Mucosa of stomach (tissue), 1 donor: ENCODE results near the gene SPACA5B.
"Not testable (repeated sequence)": the region's sequence is repeated elsewhere in the genome, so short reads cannot be mapped to it uniquely, and the experiment has no call there.

Experiments
- H3K27me3 ChIP-seq: one replicate; pipeline ENCODE4 v1.7.0; 2013; ENCODE audit warnings: mild to moderate bottlenecking, low read length; ENCODE audit not compliant: control insufficient read depth, insufficient read depth
- H3K36me3 ChIP-seq: one replicate; pipeline ENCODE4 v1.7.0; 2013; ENCODE audit warnings: low read length; ENCODE audit not compliant: control insufficient read depth, insufficient read depth
- H3K4me1 ChIP-seq: one replicate; pipeline ENCODE4 v1.7.0; 2013; ENCODE audit warnings: mild to moderate bottlenecking, low read length; ENCODE audit not compliant: control insufficient read depth, insufficient read depth
- H3K4me3 ChIP-seq: one replicate; pipeline ENCODE4 v1.7.0; 2013; ENCODE audit warnings: low read length
- H3K9ac ChIP-seq: one replicate; pipeline ENCODE4 v1.7.0; 2013; ENCODE audit warnings: mild to moderate bottlenecking, low read length, moderate library complexity
- H3K9me3 ChIP-seq: one replicate; pipeline ENCODE4 v1.7.0; 2013; ENCODE audit warnings: mild to moderate bottlenecking, low read length, moderate library complexity; ENCODE audit not compliant: control insufficient read depth
- donor health status: Pancreatic carcinoma.

The SPACA5B gene

DNA sequence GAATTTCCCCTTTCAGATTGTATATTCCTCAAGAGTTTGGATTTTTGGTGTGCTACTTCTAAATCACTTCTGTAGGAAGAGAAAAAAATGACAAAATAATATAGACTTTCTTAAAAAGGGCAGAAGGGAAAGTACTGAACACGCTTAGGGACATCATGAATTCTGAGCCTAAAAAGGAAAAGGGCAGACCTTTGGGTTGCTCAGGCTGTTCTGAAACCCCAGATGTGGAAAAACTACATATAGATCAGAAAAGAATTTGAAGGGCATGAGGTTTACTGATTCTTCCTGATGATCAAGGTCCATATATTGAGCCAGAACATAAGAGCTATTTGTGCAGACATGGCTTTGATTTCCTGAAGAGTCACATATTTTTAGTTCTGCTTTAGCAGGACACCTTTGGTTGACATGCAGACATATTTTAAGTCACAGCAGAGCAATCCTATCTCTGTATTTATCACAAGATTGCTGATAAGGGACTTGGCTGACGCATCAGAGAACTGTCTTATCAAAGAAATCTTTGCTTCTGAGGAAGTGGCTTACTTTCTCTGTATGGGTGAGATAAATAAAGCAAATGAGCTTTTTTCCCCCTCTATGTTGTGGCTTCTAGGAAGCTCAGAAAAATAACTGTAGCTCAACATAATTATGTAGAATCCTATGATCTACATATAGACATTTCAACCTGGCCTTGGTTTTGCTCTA, 11.5 kb downstream of the SPACA5B start:
- H3K36me3 ChIP-seq, H3K4me3 ChIP-seq: not testable (repeated sequence)

DNA sequence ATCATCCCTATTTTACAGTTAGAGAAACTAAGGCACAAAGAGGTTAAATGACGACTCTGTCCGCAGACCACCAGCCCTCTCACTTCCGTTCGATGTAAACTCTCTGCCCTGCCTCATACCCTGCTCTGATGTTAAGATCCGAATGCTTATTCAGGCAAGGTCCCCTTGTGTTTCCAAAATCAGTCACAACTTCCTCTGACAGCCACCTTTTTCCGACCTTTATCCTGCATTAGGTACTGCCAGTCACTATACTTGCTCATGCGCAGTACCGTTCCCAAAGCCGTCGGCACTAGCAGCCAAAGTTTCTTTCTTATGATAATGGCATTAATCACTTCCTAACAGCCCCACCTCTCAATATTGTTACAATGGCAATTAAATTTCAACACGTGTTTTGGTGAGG, 12.3 kb downstream of the SPACA5B start:
- not testable (repeated sequence) for H3K9ac ChIP-seq, H3K27me3 ChIP-seq, H3K4me3 ChIP-seq, H3K9me3 ChIP-seq, H3K4me1 ChIP-seq, H3K36me3 ChIP-seq

More for the DNA sequence above, 11.5 kb downstream of the SPACA5B start:
- not testable (repeated sequence) for H3K4me1 ChIP-seq, H3K9me3 ChIP-seq, H3K9ac ChIP-seq, H3K27me3 ChIP-seq

DNA sequence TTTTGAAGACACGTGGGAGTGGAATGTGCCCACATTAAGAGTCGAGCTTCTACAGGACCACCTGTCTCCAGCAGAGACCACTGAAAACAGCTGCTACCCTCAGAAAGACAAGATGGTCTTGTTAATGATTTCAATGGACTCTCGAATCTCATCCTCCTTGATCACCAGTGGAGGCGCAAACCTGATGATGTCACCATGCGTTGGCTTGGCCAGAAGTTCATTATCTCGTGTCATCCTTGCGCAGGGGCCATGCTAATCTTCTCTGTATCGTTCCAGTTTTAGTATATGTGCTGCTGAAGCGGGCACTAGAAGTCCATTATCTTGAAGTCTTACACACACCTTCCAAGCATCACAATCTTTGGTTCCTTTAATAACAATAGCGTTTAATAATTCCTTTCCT, 23.3 kb downstream of the SPACA5B start:
- no peaks in the 10 kb centered on the region for H3K4me1 ChIP-seq
- H3K4me3 ChIP-seq = no peak overlapping the region
- no peak overlapping the region for H3K9ac ChIP-seq
- H3K27me3 ChIP-seq = no peaks in the 10 kb centered on the region
- no peaks in the 10 kb centered on the region for H3K36me3 ChIP-seq
- H3K9me3 ChIP-seq = no peaks in the 10 kb centered on the region

DNA sequence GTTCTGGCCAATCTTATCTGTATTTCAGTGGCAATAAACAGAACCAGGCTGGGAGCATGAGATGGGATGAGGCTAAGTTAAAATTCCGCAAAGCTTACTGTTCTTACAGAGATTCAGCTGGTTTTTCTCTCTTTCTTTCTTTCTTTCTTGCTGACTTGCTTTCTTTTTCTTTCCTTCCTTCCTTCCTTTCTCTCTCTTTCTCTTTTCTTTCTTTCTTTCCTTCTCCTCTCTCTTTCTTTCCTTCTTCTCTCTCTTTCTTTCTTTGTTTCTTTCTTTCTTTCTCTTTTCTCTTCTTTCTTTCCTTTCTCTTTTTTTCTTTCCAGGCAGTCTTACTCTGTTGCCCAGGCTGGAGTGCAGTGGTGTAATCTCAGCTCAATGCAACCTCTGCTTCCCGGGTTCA, 24.4 kb downstream of the SPACA5B start:
- H3K9ac ChIP-seq = no peak overlapping the region
- no peak overlapping the region for H3K4me3 ChIP-seq
- H3K9me3 ChIP-seq = no peaks in the 10 kb centered on the region
- H3K4me1 ChIP-seq = no peaks in the 10 kb centered on the region
- H3K27me3 ChIP-seq = no peaks in the 10 kb centered on the region
- H3K36me3 ChIP-seq = no peaks in the 10 kb centered on the region

DNA sequence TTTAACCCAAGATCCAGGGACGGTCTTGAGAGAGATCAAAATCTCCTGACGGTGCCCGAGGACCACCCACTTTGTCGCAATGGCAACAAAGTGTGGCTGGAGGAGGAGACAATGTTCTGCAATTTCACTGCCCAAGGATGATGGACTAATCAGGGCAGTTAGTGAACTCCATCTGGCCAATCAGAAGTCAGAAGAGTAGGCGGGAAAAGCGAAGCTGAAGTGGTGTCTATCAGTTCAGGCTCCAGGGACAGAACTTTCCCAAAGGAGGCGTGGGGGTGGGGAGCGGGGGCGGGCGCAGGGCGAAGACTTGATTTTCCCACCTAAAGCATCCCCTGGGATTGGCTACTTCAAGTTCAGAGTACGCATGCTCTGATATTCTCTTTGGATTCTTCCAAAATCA, 25.6 kb downstream of the SPACA5B start:
- no peak overlapping the region for H3K9ac ChIP-seq
- H3K4me1 ChIP-seq = no peaks in the 10 kb centered on the region
- no peak overlapping the region for H3K4me3 ChIP-seq
- no peaks in the 10 kb centered on the region for H3K36me3 ChIP-seq
- H3K27me3 ChIP-seq = no peaks in the 10 kb centered on the region
- no peaks in the 10 kb centered on the region for H3K9me3 ChIP-seq

DNA sequence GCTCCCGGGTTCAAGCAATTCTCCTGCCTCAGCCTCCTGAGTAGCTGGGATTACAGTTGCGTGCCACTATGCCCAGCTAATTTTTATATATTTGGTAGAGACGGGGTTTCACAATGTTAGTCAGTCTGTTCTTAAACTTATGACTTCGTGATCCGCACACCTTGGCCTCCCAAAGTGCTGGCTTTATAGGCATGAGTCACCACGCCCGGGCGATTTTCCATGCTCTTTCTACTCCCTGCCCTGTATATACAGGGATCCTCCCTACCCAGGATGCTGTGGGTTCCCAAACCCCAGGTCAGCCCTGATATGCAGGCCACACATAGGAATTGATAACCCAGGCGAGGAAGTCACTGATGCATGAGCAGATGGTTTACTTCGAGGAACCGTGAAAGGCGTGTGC, 34.8 kb downstream of the SPACA5B start:
- Histone ChIP-seq H3K9me3 (no peaks in the 10 kb centered on the region), H3K4me1 (no peaks in the 10 kb centered on the region), H3K27me3 (no peaks in the 10 kb centered on the region), H3K9ac (no peak overlapping the region), H3K36me3 (no peaks in the 10 kb centered on the region), H3K4me3 (no peak overlapping the region)

DNA sequence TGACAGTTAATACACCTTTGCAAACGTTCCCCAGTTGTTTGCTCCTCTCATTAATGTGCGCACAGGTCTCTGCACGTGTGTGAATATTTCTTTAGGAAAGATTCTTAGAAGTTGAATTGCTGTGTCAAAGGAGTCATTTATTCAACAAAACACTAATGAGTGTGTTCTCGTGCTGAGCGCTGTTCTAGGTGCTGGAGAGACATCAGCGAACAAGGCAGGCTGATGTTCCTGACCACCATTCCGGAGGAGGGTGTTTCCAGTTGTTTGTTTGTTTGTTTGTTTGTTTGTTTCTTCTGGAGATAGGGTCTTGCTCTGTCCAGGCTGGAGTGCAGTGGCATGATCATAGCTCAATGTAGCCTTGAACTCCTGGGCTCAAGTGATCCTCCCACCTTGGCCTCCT, 35.9 kb downstream of the SPACA5B start:
- H3K36me3 ChIP-seq, H3K4me3 ChIP-seq, H3K9me3 ChIP-seq, H3K27me3 ChIP-seq, H3K9ac ChIP-seq, H3K4me1 ChIP-seq: not testable (repeated sequence)

DNA sequence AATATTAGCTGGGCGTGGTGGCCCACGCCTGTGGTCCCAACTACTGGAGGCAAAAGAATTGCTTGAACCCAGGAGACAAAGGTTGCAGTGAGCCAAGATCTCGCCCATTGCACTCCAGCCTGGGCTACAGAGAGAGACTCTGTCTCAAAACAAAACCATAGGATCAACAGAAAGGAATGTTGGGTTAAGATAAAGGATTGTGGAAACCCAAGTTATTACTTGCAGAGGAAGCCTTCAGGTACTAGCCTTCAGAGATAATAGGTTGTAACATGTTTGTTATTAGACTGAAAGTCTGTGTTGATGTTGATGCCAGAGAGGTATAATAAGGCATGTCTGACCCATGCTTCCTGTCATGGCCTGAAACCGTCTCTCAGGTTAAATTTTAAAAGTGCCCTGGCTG, 49.3 kb downstream of the SPACA5B start:
- Histone ChIP-seq H3K36me3 (no peaks in the 10 kb centered on the region), H3K4me1 (no peaks in the 10 kb centered on the region), H3K27me3 (no peaks in the 10 kb centered on the region), H3K9ac (no peak overlapping the region), H3K9me3 (no peaks in the 10 kb centered on the region), H3K4me3 (no peak overlapping the region)

DNA sequence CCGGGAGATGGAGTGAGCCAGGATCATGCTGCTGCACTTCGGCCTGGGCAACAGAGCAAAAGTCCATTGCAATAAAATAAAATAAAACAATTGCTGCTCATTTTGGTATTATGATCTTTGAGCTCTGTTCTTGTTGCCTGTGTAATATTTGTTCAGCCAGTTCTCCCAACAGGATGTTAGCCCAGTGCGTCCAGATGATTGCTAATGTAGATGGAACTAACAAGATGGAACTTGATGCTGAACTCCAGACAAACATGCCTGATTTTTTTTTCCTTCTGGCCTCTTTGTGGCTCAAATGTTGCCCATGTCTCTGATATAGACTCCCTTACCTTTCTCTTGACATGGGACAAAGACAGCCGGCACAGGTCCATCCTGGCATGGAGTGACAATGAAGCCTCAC, 50.4 kb downstream of the SPACA5B start:
- Histone ChIP-seq H3K9me3 (no peaks in the 10 kb centered on the region), H3K4me3 (no peak overlapping the region), H3K36me3 (no peaks in the 10 kb centered on the region), H3K9ac (no peak overlapping the region), H3K4me1 (no peaks in the 10 kb centered on the region), H3K27me3 (no peaks in the 10 kb centered on the region)

DNA sequence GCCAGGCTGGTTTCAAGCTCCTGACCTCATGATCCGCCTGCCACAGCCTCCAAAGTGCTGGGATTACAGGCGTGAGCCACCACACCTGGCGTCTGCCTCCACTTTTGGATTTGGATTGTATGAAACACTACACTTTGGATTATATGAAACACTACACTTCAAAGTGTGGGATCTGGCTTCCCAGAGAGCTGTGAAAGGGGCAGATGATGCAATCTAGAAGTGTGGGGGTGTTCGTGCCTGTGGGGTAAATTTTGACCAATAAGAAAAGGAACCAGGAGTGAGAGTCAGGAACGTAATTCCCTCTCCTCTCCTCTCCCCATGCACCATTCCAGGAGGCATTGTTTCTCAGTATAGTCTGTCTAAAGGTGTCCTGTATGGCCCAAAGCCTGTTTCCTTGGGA, 51.5 kb downstream of the SPACA5B start:
- not testable (repeated sequence) for H3K9me3 ChIP-seq, H3K9ac ChIP-seq, H3K27me3 ChIP-seq, H3K4me3 ChIP-seq, H3K4me1 ChIP-seq, H3K36me3 ChIP-seq
